ENCODE measurements around the gene LRRC4C.

The LRRC4C gene

DNA sequence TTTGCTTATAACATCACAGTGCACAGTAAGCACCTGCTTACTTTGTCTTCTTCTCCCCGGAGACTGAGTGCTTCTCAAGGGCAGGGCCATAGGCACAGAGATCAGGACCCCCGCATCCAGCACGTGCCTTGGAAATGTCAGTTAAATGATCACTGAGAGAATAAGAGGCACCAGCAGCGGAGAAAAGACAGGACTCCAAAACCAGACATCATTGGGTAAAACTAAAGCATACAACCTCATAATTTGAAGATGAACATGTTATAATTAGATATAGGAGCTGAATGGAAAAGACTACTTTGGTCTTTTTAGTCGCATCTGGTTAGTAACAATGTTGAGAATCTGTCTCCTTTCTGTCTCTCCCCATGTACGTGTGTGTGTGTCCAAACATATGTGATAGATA lies 1279.9 kb downstream of the LRRC4C start:
- H3K4me1 ChIP-seq (ENCODE audit: insufficient read depth, low read length, severe bottlenecking): no peaks in the 10 kb centered on the region
- H3K9ac ChIP-seq (ENCODE audit: low read length): no peak overlapping the region
- H3K9me3 ChIP-seq (ENCODE audit: low read length): no peaks in the 10 kb centered on the region
- H2AFZ ChIP-seq (ENCODE audit: low read length): no peak overlapping the region
- no peaks in the 10 kb centered on the region for H4K20me1 ChIP-seq (ENCODE audit: insufficient read depth, low read length)
- H3K79me2 ChIP-seq (ENCODE audit: insufficient read depth, low read length): no peaks in the 10 kb centered on the region
- H3F3A ChIP-seq (ENCODE audit: insufficient read depth, low read length): no peaks in the 10 kb centered on the region
- TF ChIP-seq, protein P1, sequence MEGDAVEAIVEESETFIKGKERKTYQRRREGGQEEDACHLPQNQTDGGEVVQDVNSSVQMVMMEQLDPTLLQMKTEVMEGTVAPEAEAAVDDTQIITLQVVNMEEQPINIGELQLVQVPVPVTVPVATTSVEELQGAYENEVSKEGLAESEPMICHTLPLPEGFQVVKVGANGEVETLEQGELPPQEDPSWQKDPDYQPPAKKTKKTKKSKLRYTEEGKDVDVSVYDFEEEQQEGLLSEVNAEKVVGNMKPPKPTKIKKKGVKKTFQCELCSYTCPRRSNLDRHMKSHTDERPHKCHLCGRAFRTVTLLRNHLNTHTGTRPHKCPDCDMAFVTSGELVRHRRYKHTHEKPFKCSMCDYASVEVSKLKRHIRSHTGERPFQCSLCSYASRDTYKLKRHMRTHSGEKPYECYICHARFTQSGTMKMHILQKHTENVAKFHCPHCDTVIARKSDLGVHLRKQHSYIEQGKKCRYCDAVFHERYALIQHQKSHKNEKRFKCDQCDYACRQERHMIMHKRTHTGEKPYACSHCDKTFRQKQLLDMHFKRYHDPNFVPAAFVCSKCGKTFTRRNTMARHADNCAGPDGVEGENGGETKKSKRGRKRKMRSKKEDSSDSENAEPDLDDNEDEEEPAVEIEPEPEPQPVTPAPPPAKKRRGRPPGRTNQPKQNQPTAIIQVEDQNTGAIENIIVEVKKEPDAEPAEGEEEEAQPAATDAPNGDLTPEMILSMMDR (IDR thresholded peaks at IDR 0.05; ENCODE audit: low read length): no peak
- no peak for TF ChIP-seq EZH2 (IDR thresholded peaks at IDR 0.05; ENCODE audit: borderline replicate concordance, low read length)
- H3K27ac ChIP-seq (ENCODE audit: low read depth, low read length, poor library complexity, severe bottlenecking): no peak overlapping the region
- H3K36me3 ChIP-seq (ENCODE audit: insufficient read depth, low read length): no peaks in the 10 kb centered on the region
- no peak overlapping the region for H3K4me2 ChIP-seq (ENCODE audit: low read length)
- H3K9me2 ChIP-seq (ENCODE audit: low read depth, low read length): no peaks in the 10 kb centered on the region
- H3K4me3 ChIP-seq (ENCODE audit: low read depth, low read length, poor library complexity, severe bottlenecking): no peak overlapping the region
- no peaks in the 10 kb centered on the region for H3K27me3 ChIP-seq (ENCODE audit: insufficient read depth, low read length)

DNA sequence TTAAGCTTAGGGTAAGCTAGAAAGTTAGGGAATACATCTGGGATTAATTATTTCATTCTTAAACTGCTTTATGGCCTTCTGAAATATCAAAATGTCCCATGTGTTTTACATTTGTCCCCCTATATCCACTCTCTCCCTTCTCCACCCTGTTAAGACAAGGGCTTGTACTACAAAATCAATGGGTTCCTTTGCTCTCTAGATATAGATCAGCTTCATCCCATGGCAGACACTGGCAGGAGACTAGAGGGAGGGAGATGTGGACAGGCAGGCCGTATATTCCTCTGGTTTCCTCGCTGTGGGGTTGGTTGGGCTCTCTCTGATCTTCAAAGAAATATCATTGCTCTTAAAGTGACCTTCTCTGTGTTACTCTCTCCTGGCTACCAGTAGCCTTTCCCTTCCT lies 1281.0 kb downstream of the LRRC4C start:
- H3K4me1 ChIP-seq (ENCODE audit: insufficient read depth, low read length, severe bottlenecking): no peaks in the 10 kb centered on the region
- no peak overlapping the region for H3K9ac ChIP-seq (ENCODE audit: low read length)
- no peaks in the 10 kb centered on the region for H3F3A ChIP-seq (ENCODE audit: insufficient read depth, low read length)
- no peaks in the 10 kb centered on the region for H3K79me2 ChIP-seq (ENCODE audit: insufficient read depth, low read length)
- H3K27me3 ChIP-seq (ENCODE audit: insufficient read depth, low read length): no peaks in the 10 kb centered on the region
- H4K20me1 ChIP-seq (ENCODE audit: insufficient read depth, low read length): no peaks in the 10 kb centered on the region
- H3K4me3 ChIP-seq (ENCODE audit: low read depth, low read length, poor library complexity, severe bottlenecking): no peak overlapping the region
- H3K27ac ChIP-seq (ENCODE audit: low read depth, low read length, poor library complexity, severe bottlenecking): no peak overlapping the region
- no peak overlapping the region for H2AFZ ChIP-seq (ENCODE audit: low read length)
- no peaks in the 10 kb centered on the region for H3K36me3 ChIP-seq (ENCODE audit: insufficient read depth, low read length)
- no peaks in the 10 kb centered on the region for H3K9me2 ChIP-seq (ENCODE audit: low read depth, low read length)
- H3K9me3 ChIP-seq (ENCODE audit: low read length): no peaks in the 10 kb centered on the region
- no peak overlapping the region for H3K4me2 ChIP-seq (ENCODE audit: low read length)
- TF ChIP-seq, protein P1 (IDR thresholded peaks at IDR 0.05; ENCODE audit: low read length): no peak
- no peak for TF ChIP-seq EZH2 (IDR thresholded peaks at IDR 0.05; ENCODE audit: borderline replicate concordance, low read length)

DNA sequence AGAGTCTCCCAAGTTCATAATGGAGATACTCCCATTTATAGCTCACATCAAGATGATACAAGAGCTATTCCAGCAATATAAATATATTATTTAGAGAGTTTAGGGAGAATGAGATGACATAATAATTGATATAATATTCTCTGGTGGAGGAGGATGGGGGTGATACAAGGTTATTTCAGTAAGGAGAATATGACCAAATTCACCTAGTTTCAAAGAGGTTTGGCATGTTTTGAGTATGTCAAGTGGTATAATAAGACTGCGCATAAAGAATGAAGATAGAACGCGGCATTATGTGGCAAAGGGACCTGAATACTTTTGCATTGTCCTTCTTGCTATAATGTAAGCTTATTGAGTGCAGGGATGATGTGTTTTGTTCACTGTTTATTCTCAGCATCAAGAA lies 1283.5 kb downstream of the LRRC4C start:
- Histone ChIP-seq H3K9ac (ENCODE audit: low read length) (no peak overlapping the region), H3F3A (ENCODE audit: insufficient read depth, low read length) (no peaks in the 10 kb centered on the region), H3K27ac (ENCODE audit: low read depth, low read length, poor library complexity, severe bottlenecking) (no peak overlapping the region), H3K36me3 (ENCODE audit: insufficient read depth, low read length) (no peaks in the 10 kb centered on the region), H3K4me3 (ENCODE audit: low read depth, low read length, poor library complexity, severe bottlenecking) (no peak overlapping the region), H3K9me3 (ENCODE audit: low read length) (no peaks in the 10 kb centered on the region), H3K27me3 (ENCODE audit: insufficient read depth, low read length) (no peaks in the 10 kb centered on the region), H3K4me2 (ENCODE audit: low read length) (no peak overlapping the region), H3K4me1 (ENCODE audit: insufficient read depth, low read length, severe bottlenecking) (no peaks in the 10 kb centered on the region), H2AFZ (ENCODE audit: low read length) (no peak overlapping the region), H3K79me2 (ENCODE audit: insufficient read depth, low read length) (no peaks in the 10 kb centered on the region), H4K20me1 (ENCODE audit: insufficient read depth, low read length) (no peaks in the 10 kb centered on the region), H3K9me2 (ENCODE audit: low read depth, low read length) (no peaks in the 10 kb centered on the region)
- no peak for TF ChIP-seq EZH2 (IDR thresholded peaks at IDR 0.05; ENCODE audit: borderline replicate concordance, low read length)
- TF ChIP-seq, protein P1 (IDR thresholded peaks at IDR 0.05; ENCODE audit: low read length): no peak

All from OCI-LY1 (cell line).